Measurements from ENCODE around the gene TMEM200B.
"Not testable (repeated sequence)": the region's sequence is repeated elsewhere in the genome, so short reads cannot be mapped to it uniquely, and the experiment has no call there.

TMEM200B gene

GRCh38 chr1:29105822-29106221 is 17.9 kb downstream of the TMEM200B start:
- no peak for DNase-seq

- no peak for DNase-seq
Measured at GRCh38 chr1:29100487-29100886, 23.2 kb downstream of the TMEM200B start.

- no peak for DNase-seq
Measured at GRCh38 chr1:29099286-29099685, 24.4 kb downstream of the TMEM200B start.

- DNase-seq = no peak
Measured at GRCh38 chr1:29096231-29096886, 27.3 kb downstream of the TMEM200B start.

GRCh38 chr1:29094954-29095353 is 28.7 kb downstream of the TMEM200B start:
- DNase-seq = no peak

- DNase-seq = no peak
Measured at GRCh38 chr1:29094433-29094832, 29.3 kb downstream of the TMEM200B start.

- DNase-seq = not testable (repeated sequence)
Measured at GRCh38 chr1:29092704-29093103, 31.0 kb downstream of the TMEM200B start.

GRCh38 chr1:29090937-29091618 is 32.6 kb downstream of the TMEM200B start:
- no peak for DNase-seq

GRCh38 chr1:29084196-29084521 is 39.5 kb downstream of the TMEM200B start:
- DNase-seq = no peak

- DNase-seq = no peak
Measured at GRCh38 chr1:29083317-29084195, 40.1 kb downstream of the TMEM200B start.

GRCh38 chr1:29082519-29082918 is 41.2 kb downstream of the TMEM200B start:
- DNase-seq = no peak

- no peak for DNase-seq
Measured at GRCh38 chr1:29081201-29081600, 42.5 kb downstream of the TMEM200B start.

- DNase-seq = not testable (repeated sequence)
Measured at GRCh38 chr1:29079916-29080629, 43.6 kb downstream of the TMEM200B start.

GRCh38 chr1:29077155-29077554 is 46.5 kb downstream of the TMEM200B start:
- DNase-seq = no peak
